Activated CD8-positive, alpha-beta T cell treated with anti-CD3 and anti-CD28 coated beads, Interleukin-2, amount 10 ng/mL, durations not matched to agents 7 days and 5 days (primary cell): Measurements from ENCODE around the gene JAK1. TPM values are rescaled to one million over a fixed set of nuclear protein-coding genes. Genes with fewer than 3 reads are reported as not detected.

Experiments used
- ATAC-seq: fragments of 150-1000 bp; cut with Tn5 transposase; one replicate; pipeline ENCODE4 v1.10.0; 2021; ENCODE audit warnings: moderate library complexity
- CTCF ChIA-PET: fragments of 350-600 bp; sonication (Branson Sonifier 250); formaldehyde crosslinking; loops from one replicate; lab custom pipeline; 2021; ENCODE audit warnings: antibody characterized with exemption; lab: Charles Lee
- POLR2A ChIA-PET: fragments of 350-600 bp; sonication (Branson Sonifier 250); formaldehyde crosslinking; loops from one replicate; lab custom pipeline; 2021; ENCODE audit warnings: antibody characterized with exemption; lab: Charles Lee
- DNase-seq: peaks from one replicate; pipeline ENCODE4 v3.0.0-alpha.2; 2020
- H3K27ac Mint-ChIP-seq: one replicate; pipeline ENCODE4 v1.8.0; 2021; ENCODE audit warnings: mild to moderate bottlenecking, mixed read lengths
- H3K27me3 Mint-ChIP-seq: one replicate; pipeline ENCODE4 v1.8.0; 2021; ENCODE audit warnings: low read depth, mixed read lengths
- H3K36me3 Mint-ChIP-seq: one replicate; pipeline ENCODE4 v1.8.0; 2021; ENCODE audit warnings: low read depth, mixed read lengths
- H3K4me1 Mint-ChIP-seq: one replicate; pipeline ENCODE4 v1.8.0; 2021; ENCODE audit warnings: low read depth, mixed read lengths
- H3K4me3 Mint-ChIP-seq: one replicate; pipeline ENCODE4 v1.8.0; 2021; ENCODE audit warnings: mild to moderate bottlenecking, mixed read lengths
- H3K9me3 Mint-ChIP-seq: one replicate; pipeline ENCODE4 v1.8.0; 2022; ENCODE audit warnings: mixed read lengths; ENCODE audit not compliant: insufficient read depth
- total RNA-seq, 2 experiments: library from RNA; stranded (reverse); gene quantifications; one replicate each; pipeline ENCODE4 v1.2.3, GENCODE V29; 2021

JAK1 gene
- total RNA-seq, 2 experiments from 2014 or later: 156 to 159 TPM

GRCh38 chr1:64886877-64887276 is 79.5 kb downstream of the JAK1 start:
- H3K27me3 Mint-ChIP-seq: no peaks in the 10 kb centered on the region
- DNase-seq (no peak), ATAC-seq (no peak)
- H3K4me3 Mint-ChIP-seq: no peak overlapping the region
- POLR2A ChIA-PET: no interaction called here
- H3K9me3 Mint-ChIP-seq: no peaks in the 10 kb centered on the region
- peaks cover 17% of the 10 kb centered on the region for H3K36me3 Mint-ChIP-seq
- H3K27ac Mint-ChIP-seq: no peak overlapping the region
- H3K4me1 Mint-ChIP-seq: peaks cover 60% of the 10 kb centered on the region
- CTCF ChIA-PET: interaction anchor here (1.1 kb wide), 1 partner anchor 27 kb away, joined by 3 read pairs; no protein-coding TSS in a partner anchor

DNA sequence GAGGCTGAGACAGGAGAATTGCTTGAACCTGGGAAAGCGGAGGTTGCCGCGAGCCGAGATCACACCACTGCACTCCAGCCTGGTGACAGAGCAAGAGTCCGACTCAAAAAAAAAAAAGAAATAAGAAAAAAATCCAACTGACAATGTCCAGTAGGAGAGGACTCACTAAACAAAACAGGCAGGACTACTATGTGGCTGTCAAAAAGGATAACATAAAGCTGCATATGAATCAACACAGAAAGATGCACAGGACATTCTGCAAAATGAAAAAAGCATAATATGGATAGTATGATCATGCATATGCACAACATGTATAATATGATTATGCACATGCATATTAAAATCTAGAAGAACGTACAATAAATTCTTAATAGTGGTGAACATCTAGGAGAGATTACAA is 80.7 kb downstream of the JAK1 start:
- CTCF ChIA-PET: no interaction called here
- no peak for DNase-seq
- peaks cover 56% of the 10 kb centered on the region for H3K4me1 Mint-ChIP-seq

GRCh38 chr1:64884261-64885040 is 81.9 kb downstream of the JAK1 start:
- POLR2A ChIA-PET: no interaction called here
- Mint-ChIP-seq H3K27me3 (no peaks in the 10 kb centered on the region), H3K9me3 (no peaks in the 10 kb centered on the region), H3K4me3 (no peak overlapping the region), H3K36me3 (peaks cover 28% of the 10 kb centered on the region), H3K27ac (peak overlapping the region; percentile 9), H3K4me1 (peaks cover 44% of the 10 kb centered on the region)
- ATAC-seq (no peak), DNase-seq (no peak)
- CTCF ChIA-PET: no interaction called here

More for the DNA sequence above, 80.7 kb downstream of the JAK1 start:
- Mint-ChIP-seq H3K27ac (no peak overlapping the region), H3K27me3 (no peaks in the 10 kb centered on the region), H3K36me3 (peaks cover 25% of the 10 kb centered on the region), H3K9me3 (no peaks in the 10 kb centered on the region), H3K4me3 (no peak overlapping the region)
- ATAC-seq: no peak
- POLR2A ChIA-PET: no interaction called here

- Mint-ChIP-seq H3K4me3 (no peak overlapping the region), H3K27me3 (no peaks in the 10 kb centered on the region), H3K9me3 (no peaks in the 10 kb centered on the region), H3K27ac (no peak overlapping the region), H3K36me3 (peaks cover 43% of the 10 kb centered on the region), H3K4me1 (peaks cover 47% of the 10 kb centered on the region)
- ATAC-seq (no peak), DNase-seq (no peak)
- POLR2A ChIA-PET: interaction anchor here (0.7 kb wide), 1 partner anchor 354 kb away, joined by 3 read pairs; no protein-coding TSS in a partner anchor
- CTCF ChIA-PET: interaction anchor here (1.0 to 1.2 kb wide), 2 partner anchors 18 to 326 kb away, joined by 3 to 4 read pairs; no protein-coding TSS in a partner anchor
Observed at GRCh38 chr1:64882574-64883255, 83.6 kb downstream of the JAK1 start.

DNA sequence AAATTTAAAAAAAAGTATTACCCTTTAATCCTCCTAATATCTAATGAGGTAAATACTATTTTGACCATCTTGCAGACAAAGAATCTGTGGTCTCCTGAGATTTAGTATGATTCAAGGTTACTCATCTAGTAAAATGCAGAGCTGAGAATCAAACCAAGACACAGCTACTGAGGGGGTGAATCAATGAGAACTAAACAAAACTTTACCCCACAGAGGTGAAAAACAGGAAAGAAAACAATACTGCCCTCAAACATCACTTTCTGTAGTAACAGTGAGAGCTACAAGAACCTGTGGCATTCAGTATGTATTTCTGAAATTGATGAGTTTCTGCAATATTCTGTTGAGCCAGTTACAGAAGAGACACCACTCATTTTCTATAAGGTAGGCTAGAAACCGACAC is 85.1 kb downstream of the JAK1 start:
- ATAC-seq (no peak), DNase-seq (no peak)
- Mint-ChIP-seq H3K27me3 (no peaks in the 10 kb centered on the region), H3K36me3 (peaks cover 56% of the 10 kb centered on the region), H3K27ac (no peak overlapping the region), H3K4me1 (peaks cover 55% of the 10 kb centered on the region), H3K4me3 (no peak overlapping the region), H3K9me3 (no peaks in the 10 kb centered on the region)
- ChIA-PET CTCF (interaction anchor here (0.9 kb wide), 1 partner anchor 14 kb away, joined by 3 read pairs; no protein-coding TSS in a partner anchor), POLR2A (interaction anchor here (0.6 to 0.8 kb wide), 2 partner anchors 80 to 120 kb away, joined by 3 read pairs; no protein-coding TSS in a partner anchor)

DNA sequence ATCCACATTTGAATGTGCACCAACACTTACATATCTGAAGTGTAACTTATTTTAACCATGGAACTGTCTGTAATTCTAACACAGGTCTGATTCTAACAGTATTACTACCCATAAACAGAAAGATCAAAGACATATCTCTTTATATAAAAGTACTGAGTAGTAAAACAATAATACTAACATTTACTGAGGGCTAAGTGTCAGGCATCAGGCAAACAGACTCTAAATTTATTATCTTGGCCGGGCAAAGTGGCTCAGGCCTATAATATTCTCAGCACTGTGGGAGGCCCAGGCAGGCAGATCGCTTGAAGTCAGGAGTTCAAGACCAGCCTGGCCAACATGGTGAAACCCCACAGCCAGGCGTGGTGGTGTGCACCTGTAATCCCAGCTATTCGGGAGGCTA is 85.9 kb downstream of the JAK1 start:
- H3K36me3 Mint-ChIP-seq: peaks cover 64% of the 10 kb centered on the region
- DNase-seq: no peak
- CTCF ChIA-PET: interaction anchor here (0.9 to 1.8 kb wide), 3 partner anchors 10 to 13 kb away, joined by 3 to 4 read pairs (median 4); no protein-coding TSS in a partner anchor
- POLR2A ChIA-PET: interaction anchor here (0.6 kb wide), 1 partner anchor 121 kb away, joined by 3 read pairs; no protein-coding TSS in a partner anchor
- no peak overlapping the region for H3K4me3 Mint-ChIP-seq
- peaks cover 64% of the 10 kb centered on the region for H3K4me1 Mint-ChIP-seq
- ATAC-seq: no peak
- no peaks in the 10 kb centered on the region for H3K9me3 Mint-ChIP-seq
- no peak overlapping the region for H3K27ac Mint-ChIP-seq
- no peaks in the 10 kb centered on the region for H3K27me3 Mint-ChIP-seq

DNA sequence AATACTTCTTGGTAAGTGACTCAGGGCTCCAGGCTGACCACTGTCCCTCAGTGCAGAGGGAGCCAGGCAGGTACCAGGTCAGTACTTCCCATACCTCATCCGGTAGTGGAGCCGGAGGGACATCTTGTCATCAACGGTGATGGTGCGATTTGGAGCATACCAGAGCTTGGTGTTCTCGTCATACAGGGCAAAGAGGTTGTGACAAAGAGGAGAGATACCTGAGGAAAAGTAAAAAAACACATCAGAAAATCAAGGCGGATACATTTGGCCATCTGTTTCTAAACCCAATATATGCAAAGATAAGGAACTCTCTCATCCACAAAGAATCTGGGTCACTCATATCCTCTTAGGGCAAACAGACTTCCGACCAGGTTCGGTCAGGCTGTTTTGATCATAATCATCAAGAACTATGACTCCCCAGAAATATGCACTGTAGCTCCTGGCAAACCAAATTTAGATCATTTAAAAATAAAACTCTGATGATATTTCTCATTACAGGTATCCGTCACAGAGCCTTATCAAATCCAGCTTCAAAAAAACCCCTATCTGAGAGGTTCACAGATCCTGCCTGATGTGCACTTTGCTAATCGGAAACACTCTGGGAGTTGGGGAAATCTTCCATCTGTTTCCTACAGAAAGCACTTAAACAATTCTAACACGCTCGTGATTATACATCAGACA is 87.3 kb downstream of the JAK1 start:
- Mint-ChIP-seq H3K9me3 (no peaks in the 10 kb centered on the region), H3K36me3 (peaks cover 70% of the 10 kb centered on the region), H3K27ac (no peak overlapping the region), H3K4me3 (no peak overlapping the region), H3K4me1 (peaks cover 63% of the 10 kb centered on the region), H3K27me3 (no peaks in the 10 kb centered on the region)
- no peak for ATAC-seq
- POLR2A ChIA-PET: no interaction called here
- no peak for DNase-seq
- CTCF ChIA-PET: interaction anchor here (1.0 to 1.8 kb wide), 2 partner anchors 11 to 14 kb away, joined by 4 read pairs; no protein-coding TSS in a partner anchor

- ChIA-PET CTCF (interaction anchor here (1.1 to 2.1 kb wide), 6 partner anchors 14 to 197 kb away, joined by 3 to 7 read pairs (median 4); no protein-coding TSS in a partner anchor), POLR2A (interaction anchor here (1.4 kb wide), 1 partner anchor 89 kb away, joined by 5 read pairs; the partner anchor contains the start of gene JAK1)
- H3K9me3 Mint-ChIP-seq: no peaks in the 10 kb centered on the region
- peak overlapping the region; percentile 87 for H3K27ac Mint-ChIP-seq
- ATAC-seq: no peak
- no peak for DNase-seq
- H3K4me3 Mint-ChIP-seq: no peak overlapping the region
- H3K27me3 Mint-ChIP-seq: no peaks in the 10 kb centered on the region
- H3K36me3 Mint-ChIP-seq: peaks cover 71% of the 10 kb centered on the region
- peaks cover 60% of the 10 kb centered on the region for H3K4me1 Mint-ChIP-seq
Observed at GRCh38 chr1:64878090-64878489, 88.3 kb downstream of the JAK1 start.

DNA sequence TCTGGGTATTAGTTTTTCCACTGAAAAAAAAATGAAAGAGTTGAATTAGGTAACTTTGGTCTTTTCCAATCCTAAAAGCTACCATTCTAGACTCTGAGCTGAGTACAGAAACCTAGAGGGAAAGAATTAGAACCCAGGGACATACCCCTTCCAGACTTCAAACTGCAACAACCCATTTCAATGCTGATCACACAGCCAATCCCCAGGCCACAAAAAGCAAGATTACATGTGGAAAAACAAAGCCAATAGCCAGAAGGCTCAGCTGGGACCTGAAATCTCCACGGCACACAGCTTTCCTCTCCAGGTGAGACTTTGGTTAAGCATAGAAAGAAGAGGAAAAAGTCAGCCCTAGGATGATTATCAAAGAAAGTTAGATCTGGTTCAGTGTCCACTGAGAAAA is 88.8 kb downstream of the JAK1 start:
- H3K4me3 Mint-ChIP-seq: no peak overlapping the region
- DNase-seq (no peak), ATAC-seq (peak; percentile 38)
- ChIA-PET POLR2A (interaction anchor here (0.7 to 1.4 kb wide), 2 partner anchors 88 to 89 kb away, joined by 4 to 5 read pairs; partner anchors contain the start of gene JAK1), CTCF (interaction anchor here (1.0 to 2.1 kb wide), 8 partner anchors 10 to 198 kb away, joined by 3 to 7 read pairs (median 4); no protein-coding TSS in a partner anchor)
- H3K9me3 Mint-ChIP-seq: no peaks in the 10 kb centered on the region
- H3K27ac Mint-ChIP-seq: peak overlapping the region; percentile 87
- H3K36me3 Mint-ChIP-seq: peaks cover 72% of the 10 kb centered on the region
- H3K27me3 Mint-ChIP-seq: no peaks in the 10 kb centered on the region
- peaks cover 56% of the 10 kb centered on the region for H3K4me1 Mint-ChIP-seq

- no peaks in the 10 kb centered on the region for H3K9me3 Mint-ChIP-seq
- no peaks in the 10 kb centered on the region for H3K27me3 Mint-ChIP-seq
- DNase-seq (peak; percentile 52), ATAC-seq (peak; percentile 93)
- POLR2A ChIA-PET: interaction anchor here (0.7 to 1.4 kb wide), 3 partner anchors 85 to 89 kb away, joined by 4 to 5 read pairs (median 4); partner anchors contain the start of gene JAK1
- peaks cover 54% of the 10 kb centered on the region for H3K4me1 Mint-ChIP-seq
- peaks cover 74% of the 10 kb centered on the region for H3K36me3 Mint-ChIP-seq
- H3K27ac Mint-ChIP-seq: peak overlapping the region; percentile 87
- H3K4me3 Mint-ChIP-seq: peak overlapping the region; percentile 48
- CTCF ChIA-PET: interaction anchor here (0.7 to 2.1 kb wide), 8 partner anchors 9 to 198 kb away, joined by 3 to 7 read pairs (median 4); no protein-coding TSS in a partner anchor
Observed at GRCh38 chr1:64877151-64877550, 89.2 kb downstream of the JAK1 start.

DNA sequence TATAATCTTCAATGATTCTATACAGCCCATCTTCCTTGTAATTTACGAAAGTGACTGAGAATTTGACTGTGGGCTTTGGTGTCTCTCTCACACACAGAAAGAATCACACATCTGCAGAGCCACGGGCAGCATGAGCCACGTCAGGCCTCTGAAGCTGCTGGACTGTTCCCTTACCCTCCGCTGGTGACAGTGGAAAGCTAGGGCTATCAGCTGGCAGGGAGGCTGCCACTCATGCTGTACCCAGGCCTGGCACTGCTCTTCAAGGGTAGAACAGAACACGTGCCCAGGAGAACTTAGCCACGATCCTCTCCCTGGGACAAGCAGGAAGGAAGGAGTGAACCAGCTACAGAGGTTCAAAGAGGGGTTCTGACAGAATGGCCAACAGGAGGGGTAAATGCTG is 90.7 kb downstream of the JAK1 start:
- ChIA-PET CTCF (no interaction called here), POLR2A (no interaction called here)
- H3K27me3 Mint-ChIP-seq: no peaks in the 10 kb centered on the region
- DNase-seq (no peak), ATAC-seq (no peak)
- H3K4me1 Mint-ChIP-seq: peaks cover 44% of the 10 kb centered on the region
- H3K9me3 Mint-ChIP-seq: no peaks in the 10 kb centered on the region
- peaks cover 76% of the 10 kb centered on the region for H3K36me3 Mint-ChIP-seq
- no peak overlapping the region for H3K4me3 Mint-ChIP-seq
- peak overlapping the region; percentile 53 for H3K27ac Mint-ChIP-seq
